Vagina (tissue), 2 donors: ENCODE data around the gene ANKRD1. TPM values are rescaled to one million over a fixed set of nuclear protein-coding genes. Genes with fewer than 3 reads are reported as not detected.
A peak's percentile ranks its signal among the peaks of the same experiment; 100 is the strongest.

Source experiments
- DNase-seq, 2 donors: peaks; one replicate each; pipeline ENCODE4 v3.0.0-alpha.2; 2017; ENCODE audit errors: extremely low spot score in 2 of 2
- H3K27ac ChIP-seq: fragments of 200-600 bp; sonication (generic); one replicate; pipeline ENCODE4 v1.5.1; 2019
- H3K27me3 ChIP-seq: fragments of 200-600 bp; sonication (generic); one replicate; pipeline ENCODE4 v1.5.1; 2019
- H3K36me3 ChIP-seq, 2 donors: fragments of 200-600 bp; sonication (generic); one replicate each; pipeline ENCODE4 v1.5.1; 2017 to 2019
- H3K4me1 ChIP-seq: fragments of 200-600 bp; sonication (generic); one replicate; pipeline ENCODE4 v1.5.1; 2019
- H3K4me3 ChIP-seq, 2 donors: fragments of 200-600 bp; sonication (generic); 1 replicate in 1 of 2; 2 replicates in 1 of 2; pipeline ENCODE4 v1.5.1; 2016 to 2019
- H3K9me3 ChIP-seq: fragments of 200-600 bp; sonication (generic); one replicate; pipeline ENCODE4 v1.5.1; 2019
- POLR2A ChIP-seq, 2 donors: fragments of 450-650 bp; IDR thresholded peaks; one replicate each; pipeline ENCODE4 v1.6.1; 2017; ENCODE audit warnings: antibody characterized with exemption in 2 of 2, mild to moderate bottlenecking in 2 of 2, moderate library complexity in 2 of 2
- POLR2AphosphoS5 ChIP-seq, 2 donors: sonication (generic); formaldehyde crosslinking; IDR thresholded peaks; one replicate each; pipeline ENCODE4 v1.9.0; 2017; ENCODE audit warnings: antibody characterized with exemption in 2 of 2, mild to moderate bottlenecking in 2 of 2, low read depth in 1 of 2; ENCODE audit not compliant: insufficient read depth in 1 of 2
- intact Hi-C: fragments of 100-400 bp; cut with DNase I; formaldehyde crosslinking; loops from one replicate; pipeline ENCODE4 v1.15.1; 2023
- total RNA-seq: library from RNA; depleted of rRNA; stranded (reverse); fragments of >200 nt; gene quantifications from one replicate; pipeline ENCODE4 v1.2.3, GENCODE V29; 2016
- TF ChIP-seq, protein P1 (sequence below), 3 experiments: fragments of 450-650 bp in 2 of 3; fragments of 200-600 bp in 1 of 3; sonication (generic) in 1 of 3; IDR thresholded peaks; one replicate each; pipeline ENCODE4 v1.5.1; 2017 to 2019; ENCODE audit warnings: antibody characterized with exemption in 3 of 3, mild to moderate bottlenecking in 2 of 3, moderate library complexity in 2 of 3

ANKRD1 gene
- total RNA-seq, 1 donor from 2014 or later, result not detected

DNA sequence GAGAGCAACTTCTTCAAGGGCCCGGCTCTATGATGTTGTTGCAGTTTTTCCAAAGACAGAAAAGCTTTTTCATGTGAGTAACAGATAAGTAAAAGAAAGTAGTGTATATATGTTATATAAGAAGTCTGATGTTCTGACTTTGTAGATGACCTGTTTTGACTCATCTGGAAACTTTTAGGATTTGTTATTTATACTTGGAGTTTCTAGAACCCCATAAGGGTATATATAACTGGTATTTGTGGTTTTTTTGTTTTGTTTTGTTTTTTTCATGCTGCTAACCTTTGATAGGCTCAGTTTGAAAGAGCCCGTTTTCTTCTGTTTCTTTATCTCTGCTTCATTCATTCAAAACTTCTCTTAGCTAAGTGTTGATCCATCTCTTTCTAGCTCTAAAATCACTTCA lies 41.8 kb downstream of the ANKRD1 start:
- H3K36me3 ChIP-seq, result peaks cover 0 to 55% of the 10 kb centered on the region in 2 donors
- no peaks in the 10 kb centered on the region for H3K27me3 ChIP-seq
- TF ChIP-seq POLR2AphosphoS5 (IDR thresholded peaks at IDR 0.05; ENCODE audit: insufficient read depth in 1 of 2, low read depth in 1 of 2) (no peak), POLR2A (IDR thresholded peaks at IDR 0.05) (no peak)
- TF ChIP-seq, protein P1, sequence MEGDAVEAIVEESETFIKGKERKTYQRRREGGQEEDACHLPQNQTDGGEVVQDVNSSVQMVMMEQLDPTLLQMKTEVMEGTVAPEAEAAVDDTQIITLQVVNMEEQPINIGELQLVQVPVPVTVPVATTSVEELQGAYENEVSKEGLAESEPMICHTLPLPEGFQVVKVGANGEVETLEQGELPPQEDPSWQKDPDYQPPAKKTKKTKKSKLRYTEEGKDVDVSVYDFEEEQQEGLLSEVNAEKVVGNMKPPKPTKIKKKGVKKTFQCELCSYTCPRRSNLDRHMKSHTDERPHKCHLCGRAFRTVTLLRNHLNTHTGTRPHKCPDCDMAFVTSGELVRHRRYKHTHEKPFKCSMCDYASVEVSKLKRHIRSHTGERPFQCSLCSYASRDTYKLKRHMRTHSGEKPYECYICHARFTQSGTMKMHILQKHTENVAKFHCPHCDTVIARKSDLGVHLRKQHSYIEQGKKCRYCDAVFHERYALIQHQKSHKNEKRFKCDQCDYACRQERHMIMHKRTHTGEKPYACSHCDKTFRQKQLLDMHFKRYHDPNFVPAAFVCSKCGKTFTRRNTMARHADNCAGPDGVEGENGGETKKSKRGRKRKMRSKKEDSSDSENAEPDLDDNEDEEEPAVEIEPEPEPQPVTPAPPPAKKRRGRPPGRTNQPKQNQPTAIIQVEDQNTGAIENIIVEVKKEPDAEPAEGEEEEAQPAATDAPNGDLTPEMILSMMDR (IDR thresholded peaks at IDR 0.05), result no peak
- no peak overlapping the region for H3K4me3 ChIP-seq
- H3K27ac ChIP-seq, result no peak overlapping the region
- no peaks in the 10 kb centered on the region for H3K9me3 ChIP-seq
- intact Hi-C loops, result no loop called here
- peaks cover 2% of the 10 kb centered on the region for H3K4me1 ChIP-seq
- no peak for DNase-seq

DNA sequence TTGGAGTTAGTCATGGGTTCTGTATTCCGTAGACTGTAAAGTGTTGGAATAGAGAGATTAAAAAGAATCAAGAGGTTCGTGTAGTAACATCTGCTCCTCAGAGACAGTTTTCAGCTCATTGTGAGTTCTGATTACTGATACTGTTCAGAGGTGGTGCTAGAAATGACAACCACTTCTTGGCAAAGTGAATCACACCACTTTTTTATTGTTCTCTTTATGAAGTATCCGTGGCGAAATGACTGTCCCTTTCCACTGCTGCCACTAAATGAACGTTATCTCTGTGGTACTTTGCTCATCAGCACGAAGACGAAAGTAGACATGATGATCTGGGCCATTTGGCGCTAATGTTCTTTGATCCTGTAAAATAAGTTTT lies 48.3 kb downstream of the ANKRD1 start:
- no peaks in the 10 kb centered on the region for H3K27me3 ChIP-seq
- TF ChIP-seq POLR2AphosphoS5 (IDR thresholded peaks at IDR 0.05; ENCODE audit: insufficient read depth in 1 of 2, low read depth in 1 of 2) (no peak), POLR2A (IDR thresholded peaks at IDR 0.05) (no peak)
- TF ChIP-seq, protein P1 (IDR thresholded peaks at IDR 0.05), result no peak
- peak overlapping the region; percentile 65 for H3K27ac ChIP-seq
- no peak for DNase-seq
- peak overlapping the region; percentile 73 to 80 for H3K4me3 ChIP-seq
- intact Hi-C loops, result no loop called here
- peaks cover 26% of the 10 kb centered on the region for H3K4me1 ChIP-seq
- H3K9me3 ChIP-seq, result no peaks in the 10 kb centered on the region
- H3K36me3 ChIP-seq, result peaks cover 0 to 18% of the 10 kb centered on the region in 2 donors

DNA sequence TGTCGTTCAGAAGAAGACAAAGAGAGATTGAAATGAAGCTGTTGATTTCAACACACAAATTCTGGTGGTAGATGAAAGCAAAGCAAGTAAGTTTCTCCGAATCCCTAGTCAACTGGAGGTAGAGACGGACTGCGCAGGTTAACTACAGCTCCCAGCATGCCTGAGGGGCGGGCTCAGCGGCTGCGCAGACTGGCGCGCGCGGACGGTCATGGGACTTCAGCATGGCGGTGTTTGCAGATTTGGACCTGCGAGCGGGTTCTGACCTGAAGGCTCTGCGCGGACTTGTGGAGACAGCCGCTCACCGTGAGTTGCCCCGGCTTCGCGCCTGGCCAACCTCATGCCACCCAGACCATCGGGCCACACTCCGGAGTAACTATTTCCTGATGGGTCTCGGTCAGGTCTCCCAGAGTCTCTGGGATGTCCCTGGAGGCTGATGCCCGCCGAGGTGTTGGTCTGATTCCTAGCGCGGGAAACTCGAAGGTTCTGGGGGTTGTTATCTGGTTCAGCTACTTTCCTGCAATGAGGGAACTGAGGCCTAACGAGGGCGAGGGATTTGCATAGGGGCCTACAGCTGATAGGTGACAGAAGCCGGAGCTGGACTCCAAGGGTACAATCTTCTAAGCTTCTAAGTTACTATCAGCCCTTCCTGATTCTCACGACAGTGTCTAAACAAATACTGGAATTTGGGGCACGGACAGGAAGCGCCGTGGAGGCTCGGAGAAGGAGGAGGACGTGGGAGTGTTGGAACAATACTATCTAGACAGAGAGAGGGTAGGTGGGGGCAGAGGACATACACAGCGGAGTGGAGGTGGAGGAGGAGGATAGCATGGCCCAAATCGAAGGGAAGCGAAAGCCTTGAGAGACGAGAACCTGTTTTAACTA lies 48.9 kb downstream of the ANKRD1 start, which contains the start of gene RPP30:
RPP30 (plus strand) TSS at position 209 of the 882 bp plus-strand sequence; CDS start at position 222, 13 bp downstream.
- Histone ChIP-seq H3K27ac (peak within 1 kb of the TSS; percentile 65), H3K36me3 (peaks cover 0 to 12% of the 10 kb centered on the region in 2 donors), H3K9me3 (no peaks in the 10 kb centered on the region), H3K4me1 (peaks cover 26% of the 10 kb centered on the region), H3K4me3 (peak within 1 kb of the TSS; percentile 73 to 80), H3K27me3 (no peaks in the 10 kb centered on the region)
- intact Hi-C loops, result no loop called here
- TF ChIP-seq, protein P1 (IDR thresholded peaks at IDR 0.05), result no peak
- TF ChIP-seq POLR2AphosphoS5 (IDR thresholded peaks at IDR 0.05; ENCODE audit: insufficient read depth in 1 of 2, low read depth in 1 of 2) (peak; percentile 89 to 92), POLR2A (IDR thresholded peaks at IDR 0.05) (peak in 1 of 2 donors; percentile 43)
- DNase-seq, result peak in 1 of 2 donors; percentile 92

DNA sequence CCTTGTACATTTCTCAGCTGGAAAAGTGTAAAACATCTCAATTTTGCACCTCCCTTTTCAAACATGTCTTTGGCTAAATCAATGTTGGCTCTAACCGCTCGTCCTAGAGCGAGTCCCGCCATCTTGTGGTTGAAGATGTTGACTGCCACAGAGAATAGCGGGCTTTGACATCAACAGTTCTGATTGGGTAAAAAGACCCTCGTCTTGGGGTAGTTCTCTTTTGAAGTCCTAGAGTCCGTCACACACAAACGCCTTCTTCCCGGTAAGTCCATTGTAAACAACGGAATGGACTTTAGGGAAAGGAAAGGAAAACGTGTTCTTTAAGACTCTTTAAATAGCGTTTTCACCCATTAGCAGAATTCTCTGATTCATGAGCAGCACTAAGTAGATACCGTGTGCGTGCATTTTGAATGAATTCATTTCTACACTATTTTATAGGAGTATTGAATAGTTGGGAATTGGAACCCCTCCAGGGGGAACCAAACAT lies 49.6 kb downstream of the ANKRD1 start:
- H3K9me3 ChIP-seq, result no peaks in the 10 kb centered on the region
- peak overlapping the region; percentile 73 to 80 for H3K4me3 ChIP-seq
- TF ChIP-seq, protein P1 (IDR thresholded peaks at IDR 0.05), result peak in 2 of 3 experiments; percentile 20 to 42
- no peak for TF ChIP-seq POLR2A (IDR thresholded peaks at IDR 0.05)
- no peaks in the 10 kb centered on the region for H3K27me3 ChIP-seq
- H3K4me1 ChIP-seq, result peaks cover 26% of the 10 kb centered on the region
- peak overlapping the region; percentile 65 for H3K27ac ChIP-seq
- no peak for DNase-seq
- intact Hi-C loops, result no loop called here
- peaks cover 0 to 6% of the 10 kb centered on the region in 2 donors for H3K36me3 ChIP-seq
